NCI-H146 treated with DMSO at 0.1 percent for 48 hours (cell line): ENCODE measurements around the gene CRTC2.

ENCODE experiments used
- DNase-seq: peaks from one replicate; lab custom pipeline; 2025; ENCODE audit not compliant: unreplicated experiment; lab: John Stamatoyannopoulos, UW

The CRTC2 gene

DNA sequence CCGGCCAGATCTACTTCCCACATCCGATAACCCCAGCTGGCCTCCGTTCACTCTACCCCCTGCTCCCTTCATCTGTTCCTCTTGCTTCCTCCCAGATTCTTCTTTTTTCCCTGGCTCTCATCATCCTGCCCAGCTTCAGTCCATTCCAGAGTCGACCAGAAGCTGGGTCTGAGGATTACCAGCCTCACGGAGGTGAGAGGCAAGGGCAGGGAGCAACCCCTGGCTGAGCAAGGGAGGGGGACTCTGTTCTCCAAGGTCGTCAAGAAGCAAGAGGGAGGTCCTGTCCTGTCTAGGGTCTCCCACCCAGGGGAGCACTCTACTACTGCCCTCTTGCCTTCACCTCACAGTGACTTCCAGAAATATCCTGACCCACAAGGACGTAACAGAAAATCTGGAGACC is 15.1 kb upstream of the CRTC2 start:
- DNase-seq = no peak

DNA sequence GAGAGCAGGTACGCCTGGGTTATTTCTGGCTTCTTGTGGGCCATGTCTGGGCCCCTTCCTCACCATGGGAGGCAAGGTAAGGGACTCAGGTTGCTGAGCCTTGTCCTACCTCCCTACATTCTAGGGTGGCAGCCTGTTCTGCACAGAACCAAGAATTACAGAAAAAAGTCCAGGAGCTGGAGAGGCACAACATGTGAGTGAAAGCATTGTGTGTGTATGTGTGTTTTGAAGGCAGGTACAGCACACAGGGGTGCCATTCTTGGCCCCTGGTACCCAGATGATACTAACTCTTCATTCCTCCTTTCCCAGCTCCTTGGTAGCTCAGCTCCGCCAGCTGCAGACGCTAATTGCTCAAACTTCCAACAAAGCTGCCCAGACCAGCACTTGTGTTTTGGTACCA is 14.7 kb upstream of the CRTC2 start:
- no peak for DNase-seq

DNA sequence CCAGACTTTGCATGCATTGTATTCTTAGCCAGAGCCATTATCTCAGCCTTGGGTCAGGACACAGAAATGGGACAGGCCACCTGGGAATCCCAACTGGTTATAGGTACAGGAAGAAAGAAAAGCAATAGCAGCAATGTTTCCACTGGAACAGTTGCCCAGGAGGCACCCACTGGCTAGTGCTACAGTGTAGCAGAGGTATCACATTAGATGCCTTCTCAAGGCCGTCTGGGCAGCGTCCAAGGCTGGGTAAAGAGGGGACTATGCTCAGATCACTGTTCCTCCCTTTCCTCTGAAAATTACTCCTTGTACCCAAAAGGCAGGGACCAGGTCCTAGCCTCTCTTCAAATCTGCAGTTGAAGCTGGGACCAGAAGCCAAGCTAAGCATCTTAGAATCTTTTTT is 11.9 kb upstream of the CRTC2 start:
- DNase-seq = no peak

DNA sequence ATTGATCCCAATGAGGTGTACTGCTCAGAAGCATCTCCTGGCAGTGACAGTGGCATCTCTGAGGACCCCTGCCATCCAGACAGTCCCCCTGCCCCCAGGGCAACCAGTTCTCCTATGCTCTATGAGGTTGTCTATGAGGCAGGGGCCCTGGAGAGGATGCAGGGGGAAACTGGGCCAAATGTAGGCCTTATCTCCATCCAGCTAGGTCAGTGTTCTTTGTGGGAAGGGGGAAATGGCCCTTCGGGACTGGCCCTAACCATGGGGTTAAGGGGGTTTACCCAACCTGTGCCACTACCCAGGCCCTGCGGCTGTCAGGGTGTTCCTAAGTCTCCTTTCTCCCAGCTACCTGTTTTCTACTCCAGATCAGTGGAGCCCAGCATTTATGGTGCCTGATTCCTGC is 10.6 kb upstream of the CRTC2 start:
- DNase-seq = no peak

DNA sequence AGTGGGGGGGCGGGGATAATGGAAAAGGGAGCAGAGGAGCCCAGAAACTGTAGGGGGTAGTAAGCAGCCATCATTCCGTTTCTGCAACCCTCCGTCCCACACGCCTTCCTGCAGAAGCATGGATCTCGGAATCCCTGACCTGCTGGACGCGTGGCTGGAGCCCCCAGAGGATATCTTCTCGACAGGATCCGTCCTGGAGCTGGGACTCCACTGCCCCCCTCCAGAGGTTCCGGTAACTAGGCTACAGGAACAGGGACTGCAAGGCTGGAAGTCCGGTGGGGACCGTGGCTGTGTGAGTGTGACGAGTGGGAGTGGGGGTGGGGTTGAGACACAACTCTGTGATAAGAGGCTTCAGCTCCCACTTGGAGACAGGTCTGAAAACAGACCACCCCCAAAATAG is 10.0 kb upstream of the CRTC2 start:
- no peak for DNase-seq

DNA sequence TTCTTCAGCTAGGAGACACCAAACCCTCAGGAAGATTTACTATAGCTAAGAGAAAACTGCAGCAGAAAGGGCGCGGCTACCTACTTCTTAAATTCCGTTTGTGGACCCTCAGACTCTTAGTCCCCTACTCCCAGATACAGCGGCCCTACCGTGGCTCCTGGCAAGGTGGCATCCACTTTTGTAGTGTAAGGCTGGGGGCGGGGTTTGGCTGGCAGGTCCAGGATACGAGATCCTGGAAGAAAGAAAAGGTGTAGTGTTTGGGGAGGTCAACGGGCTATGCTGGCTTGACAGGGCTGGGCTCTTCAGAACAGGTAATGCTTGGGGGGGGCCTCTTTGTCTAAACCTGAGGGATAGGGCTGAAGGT is 9.6 kb upstream of the CRTC2 start:
- DNase-seq = peak; percentile 45

DNA sequence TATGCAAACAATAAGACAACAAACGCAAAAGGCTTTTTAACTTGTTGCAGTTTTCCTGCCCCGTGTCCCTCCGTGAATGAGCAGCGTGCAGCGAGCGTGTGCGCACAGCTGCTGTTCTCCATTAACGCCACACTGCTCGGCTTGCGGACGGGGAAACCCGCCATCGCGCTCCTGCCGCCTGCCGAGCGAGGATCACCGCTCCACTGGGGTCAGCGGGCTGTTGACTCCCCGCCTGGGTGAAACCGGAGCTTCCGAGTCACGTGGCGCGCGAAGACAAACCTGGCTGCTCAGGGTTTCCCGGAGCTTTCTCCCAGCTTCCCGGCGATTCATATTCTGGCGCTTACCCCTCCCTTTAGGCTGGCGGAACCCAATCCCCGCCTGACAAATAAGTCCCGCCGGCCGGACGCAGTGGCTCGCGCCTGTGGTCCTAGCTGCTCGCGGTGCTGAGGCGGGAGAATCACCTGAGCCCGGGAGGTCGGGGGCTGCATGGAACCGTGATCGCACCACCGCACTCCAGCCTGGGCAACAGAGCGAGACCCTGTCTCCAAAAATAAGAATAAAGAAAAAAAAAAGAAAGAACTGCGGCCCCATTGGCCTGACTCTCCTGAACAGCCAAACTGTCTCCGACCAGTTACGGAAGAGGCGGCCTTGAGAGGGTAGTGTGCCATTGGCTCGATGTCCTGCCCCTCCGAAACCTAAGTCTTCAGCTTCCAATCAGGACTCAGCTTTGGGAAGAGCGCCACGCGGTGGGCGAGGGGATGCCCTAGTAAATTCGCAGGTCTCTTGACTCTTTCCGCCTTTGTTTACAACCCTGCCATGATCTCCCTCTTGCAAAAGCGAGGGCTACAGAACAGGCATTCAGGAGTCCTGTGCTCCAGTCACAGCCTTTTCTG is 8.9 kb upstream of the CRTC2 start, which contains the start of gene CREB3L4:
Gene CREB3L4 (plus strand): TSS at position 796 of the 893 bp plus-strand sequence. CDS start 624 bp downstream, outside the sequence.
- peak; percentile 96 for DNase-seq

DNA sequence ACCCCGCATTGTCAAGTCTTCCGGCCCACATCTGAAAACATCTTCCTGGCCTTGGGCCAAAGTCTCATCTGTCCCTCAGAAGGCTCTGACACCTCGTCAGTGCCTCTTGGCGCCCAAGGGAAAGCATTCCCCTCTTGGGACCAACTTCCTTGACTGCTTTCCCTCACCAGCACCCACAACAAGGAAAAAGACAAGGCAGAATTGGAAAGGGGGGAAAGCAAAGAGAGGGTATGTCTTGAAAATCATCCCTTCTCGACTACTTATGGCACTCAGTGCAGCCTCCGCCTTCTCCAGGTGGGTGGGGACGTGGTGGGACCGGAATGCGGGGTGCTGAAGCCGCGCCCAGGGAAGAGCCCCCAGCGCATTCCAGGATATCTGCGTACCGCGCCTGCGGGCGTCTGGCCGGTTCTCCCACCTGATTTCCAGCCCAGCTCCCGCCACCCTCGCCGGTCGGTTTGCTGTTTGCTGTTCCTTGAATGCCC is 5.5 kb upstream of the CRTC2 start:
- peak; percentile 42 for DNase-seq

DNA sequence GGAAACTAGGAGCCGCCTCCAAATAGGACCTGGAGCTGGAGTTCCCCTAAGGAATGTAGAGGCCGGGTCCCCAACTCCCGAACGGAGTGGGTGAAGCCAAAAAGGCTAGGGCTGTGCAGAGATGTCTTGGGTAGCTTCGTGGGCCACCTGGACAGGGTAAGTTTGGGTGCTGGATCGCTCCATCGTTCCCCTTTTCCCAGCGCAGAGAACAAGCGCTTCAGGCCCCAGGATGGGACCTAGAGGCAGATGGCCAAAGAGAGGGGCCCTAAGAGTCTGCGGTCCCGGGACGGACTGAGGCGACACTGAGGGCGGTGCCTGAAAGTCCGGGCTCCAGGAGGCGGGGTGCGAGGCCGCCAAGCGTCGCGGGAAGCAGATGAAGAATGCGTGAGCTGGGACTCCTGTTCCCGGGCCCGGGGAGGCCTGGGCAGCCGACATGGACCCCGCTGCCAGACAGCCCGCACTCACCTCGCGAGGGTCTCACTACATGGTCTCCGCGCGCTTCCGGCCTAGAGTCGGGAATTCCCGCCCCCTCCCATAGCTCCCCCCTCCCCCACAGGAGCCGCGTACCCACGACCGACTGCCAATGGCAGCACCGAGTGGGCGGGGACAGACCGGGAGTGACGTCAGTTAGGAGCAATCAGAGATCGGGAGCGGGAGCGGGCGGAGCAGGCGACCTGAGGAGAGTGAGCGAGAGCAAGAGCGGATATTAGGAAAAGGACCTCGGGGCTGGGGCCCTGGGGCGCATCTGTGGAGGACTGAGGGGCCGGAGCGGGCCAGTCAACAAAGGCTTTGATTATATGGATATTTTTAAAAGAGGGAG is 4.8 kb upstream of the CRTC2 start, which contains the start of gene SLC39A1:
Gene SLC39A1 (minus strand): TSS at position 508 of the 820 bp plus-strand sequence. CDS start 822 bp downstream, outside the sequence.
- peak; percentile 92 for DNase-seq

DNA sequence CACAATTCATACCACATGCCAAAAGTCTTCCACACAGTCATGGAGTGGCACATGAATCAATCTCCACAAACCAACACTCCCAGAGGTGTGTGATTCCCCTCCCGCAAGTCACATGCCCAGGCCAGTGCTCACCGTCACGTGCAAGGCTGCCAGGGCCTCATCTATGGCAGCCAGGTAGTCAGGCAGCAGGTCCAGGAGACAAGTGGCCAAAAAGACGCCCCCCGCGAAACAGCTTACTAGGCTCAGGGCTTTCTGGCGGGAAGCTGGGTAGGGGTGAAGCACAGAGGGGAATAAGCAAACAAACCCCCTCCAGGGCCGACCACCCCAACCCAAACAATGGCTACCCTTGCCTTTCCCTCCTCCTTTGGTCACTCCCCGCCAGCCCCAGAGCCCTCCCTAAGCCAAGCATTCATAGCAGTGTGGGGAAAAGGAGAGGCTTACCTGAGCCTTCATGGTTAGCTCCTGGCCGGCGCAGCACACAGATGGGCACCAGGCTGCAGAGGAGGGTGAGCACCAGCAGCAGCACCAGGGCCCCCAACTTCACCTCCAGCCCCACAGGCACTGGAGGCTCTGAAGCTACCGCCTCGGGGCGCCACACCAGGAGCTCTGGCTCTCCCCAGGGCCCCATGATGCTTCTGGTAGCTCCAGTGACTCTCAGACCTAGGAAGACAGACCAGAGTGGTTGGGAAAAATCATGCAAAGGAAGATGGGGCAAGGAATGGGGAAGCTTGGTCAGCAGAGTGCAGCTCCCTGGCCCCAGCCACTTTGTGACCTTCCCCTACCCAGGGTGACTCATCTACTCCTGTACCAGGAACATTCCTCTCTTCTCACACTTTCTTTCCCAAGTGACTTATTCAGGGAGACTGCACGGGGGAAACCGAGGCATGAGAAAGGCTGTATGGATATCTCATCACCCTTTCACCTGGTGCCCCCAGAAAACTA is 3.9 kb upstream of the CRTC2 start:
- no peak for DNase-seq

DNA sequence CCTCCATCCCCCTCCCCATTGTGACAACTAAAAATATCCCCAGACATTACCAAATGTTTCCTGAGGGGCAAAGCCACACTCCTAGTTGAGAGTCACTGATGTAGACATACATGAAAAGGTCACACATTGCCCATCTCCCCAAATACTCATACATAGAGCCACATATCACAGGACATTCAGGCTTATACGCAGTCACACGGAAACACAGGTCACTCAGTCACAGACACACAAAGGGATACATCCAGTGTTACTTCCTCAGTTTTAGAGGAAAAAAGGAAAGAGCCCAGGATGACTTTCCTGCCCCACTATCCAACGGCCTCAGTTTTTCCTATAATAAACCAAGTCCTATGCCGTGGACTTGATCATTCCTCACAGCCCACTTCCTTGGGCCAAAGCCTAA is 3.0 kb upstream of the CRTC2 start:
- no peak for DNase-seq

DNA sequence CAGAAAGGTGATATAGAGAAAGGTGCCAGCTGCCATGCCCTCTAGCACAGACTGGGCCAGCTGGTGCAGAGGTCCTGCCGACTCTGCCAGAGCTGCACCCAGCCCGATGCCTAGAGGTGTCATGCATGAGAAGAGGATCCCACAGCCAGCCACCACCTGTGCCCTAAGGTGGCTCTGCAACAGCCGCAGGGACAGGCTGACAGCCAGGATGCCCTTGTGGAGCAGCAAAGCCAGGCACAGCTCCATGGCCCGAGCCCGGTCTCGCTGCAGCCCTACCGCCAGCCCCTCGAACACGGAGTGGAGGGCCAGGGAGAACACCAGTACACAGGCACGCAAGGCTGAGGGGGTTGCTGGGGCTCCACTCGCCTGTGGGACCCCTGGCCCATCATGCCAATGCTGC is 1.8 kb upstream of the CRTC2 start:
- no peak for DNase-seq

DNA sequence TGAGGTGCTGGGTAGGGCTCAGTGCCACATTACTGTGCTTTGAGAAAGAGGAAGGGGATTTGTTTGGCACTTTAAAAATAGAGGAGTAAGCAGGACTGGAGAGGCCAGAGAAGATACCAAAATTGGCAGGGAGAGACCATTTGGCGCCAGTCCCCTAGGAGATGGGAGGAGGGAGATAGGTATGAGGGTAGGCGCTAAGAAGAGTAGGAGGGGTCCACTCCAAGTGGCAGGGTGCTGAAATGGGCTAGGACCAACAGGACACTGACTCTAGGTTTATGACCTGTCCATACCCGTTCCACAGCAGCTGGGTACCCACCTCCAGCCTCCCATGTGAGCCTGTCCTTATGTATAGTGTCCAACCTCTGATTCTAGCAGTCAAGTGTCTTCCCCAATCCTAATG is 1.0 kb upstream of the CRTC2 start:
- DNase-seq = no peak

DNA sequence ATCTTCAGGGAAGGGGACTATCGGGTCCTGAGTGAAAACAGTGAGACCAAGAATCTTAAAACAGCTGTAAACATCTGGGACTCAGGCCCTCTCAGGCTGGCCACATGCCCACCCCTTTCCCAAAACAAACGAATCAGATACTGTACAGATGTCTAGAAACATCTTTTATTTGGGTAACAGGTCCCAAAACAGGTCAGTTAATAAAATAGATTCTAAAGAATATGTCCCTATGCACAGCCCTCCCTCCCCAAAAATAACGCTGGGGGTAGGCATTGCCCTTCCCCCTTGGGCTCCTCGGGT is 499 bp upstream of the CRTC2 start:
- DNase-seq = no peak

DNA sequence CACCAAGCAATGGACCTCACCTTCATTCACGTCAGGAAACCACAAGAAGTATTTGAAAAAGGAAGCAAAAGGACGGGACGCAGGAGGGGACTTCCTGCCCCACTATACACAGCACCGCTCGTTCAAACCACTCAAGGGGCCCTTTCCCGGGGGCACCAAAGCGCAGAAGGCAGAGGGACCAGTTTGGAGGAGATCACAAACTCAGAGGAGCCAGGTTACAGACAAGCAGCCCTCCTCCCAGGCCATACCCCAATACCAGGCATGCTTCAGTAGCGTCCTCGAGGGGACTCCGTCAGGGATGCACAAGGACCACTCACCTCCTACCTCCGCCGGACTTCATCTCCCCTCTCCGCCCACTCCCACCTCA is 685 bp downstream of the CRTC2 start:
- DNase-seq = no peak

DNA sequence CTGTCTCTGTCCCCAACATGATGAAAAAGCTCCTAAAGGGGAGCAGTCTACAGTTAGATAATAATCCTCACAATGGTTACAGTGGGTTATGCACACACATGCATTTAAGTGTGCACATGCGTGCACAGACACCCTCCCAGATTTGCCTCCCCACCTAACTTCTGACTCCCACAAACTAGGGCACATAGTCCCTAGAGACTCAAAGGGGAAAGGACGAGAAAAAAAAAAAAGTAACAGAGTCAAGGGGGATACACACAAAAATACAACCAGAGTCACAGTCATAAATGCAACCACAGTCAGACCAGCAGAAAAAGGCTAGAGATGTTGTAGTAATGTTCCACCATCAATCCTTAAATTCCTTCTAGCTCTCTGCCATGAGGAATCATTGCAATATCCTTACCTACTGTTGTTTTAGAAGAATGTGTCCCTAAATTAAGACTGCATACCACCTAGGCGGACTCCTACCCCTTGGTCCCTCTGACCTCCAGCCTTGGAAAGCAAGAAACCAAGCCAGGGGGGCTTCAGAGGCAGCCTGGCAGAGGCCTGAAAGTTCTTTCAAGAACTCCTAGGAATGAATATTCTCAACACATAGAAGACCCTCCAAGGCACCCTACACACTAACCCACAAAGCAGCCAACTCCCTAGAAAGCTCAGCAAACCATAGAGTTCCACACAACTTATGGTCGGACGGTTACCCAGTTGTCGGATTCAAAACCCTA is 1.3 kb downstream of the CRTC2 start:
- no peak for DNase-seq

DNA sequence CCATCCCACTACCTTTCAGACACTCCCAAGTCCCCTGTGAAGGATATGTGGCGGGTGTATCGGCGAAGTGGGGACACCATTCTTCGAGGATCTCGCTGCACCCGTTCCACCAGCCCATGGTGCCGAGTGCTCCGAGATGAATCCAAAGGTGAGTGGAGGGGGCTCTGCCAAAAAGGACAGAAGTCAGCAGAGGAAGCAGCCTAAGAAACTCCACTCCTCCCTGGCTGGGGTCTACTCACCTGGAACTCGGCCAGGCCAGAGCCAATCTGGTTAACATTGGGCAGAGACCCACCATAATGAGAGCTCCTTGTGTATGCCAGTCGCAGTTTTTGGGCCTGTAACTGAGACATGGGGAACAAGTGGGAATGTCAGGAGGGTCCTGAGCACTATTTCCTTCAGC is 3.6 kb downstream of the CRTC2 start:
- DNase-seq = no peak

DNA sequence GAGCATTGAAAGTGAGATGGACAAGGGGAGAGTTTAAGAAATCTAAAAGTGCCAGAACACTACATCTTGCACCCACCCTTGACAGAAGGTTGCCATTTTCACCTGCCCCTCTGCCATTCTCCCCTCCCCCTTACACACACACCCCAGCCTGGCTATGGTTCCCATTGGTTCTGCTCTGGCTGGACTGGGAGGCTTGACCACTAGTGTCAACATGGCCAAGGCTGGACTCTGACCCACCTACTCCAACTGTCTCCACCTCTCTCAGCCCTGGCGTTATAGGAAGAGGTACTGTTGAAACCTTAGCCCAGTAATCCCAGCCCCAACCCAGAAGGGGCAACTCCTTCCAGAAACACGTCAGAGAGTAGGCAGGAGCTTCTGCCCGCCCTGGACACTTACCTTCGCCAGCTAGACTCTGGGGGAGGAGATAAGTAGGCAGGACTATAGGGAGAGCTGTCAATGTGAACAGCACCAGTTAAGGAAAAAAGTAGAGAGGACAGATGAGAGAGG is 4.5 kb downstream of the CRTC2 start:
- DNase-seq = no peak

DNA sequence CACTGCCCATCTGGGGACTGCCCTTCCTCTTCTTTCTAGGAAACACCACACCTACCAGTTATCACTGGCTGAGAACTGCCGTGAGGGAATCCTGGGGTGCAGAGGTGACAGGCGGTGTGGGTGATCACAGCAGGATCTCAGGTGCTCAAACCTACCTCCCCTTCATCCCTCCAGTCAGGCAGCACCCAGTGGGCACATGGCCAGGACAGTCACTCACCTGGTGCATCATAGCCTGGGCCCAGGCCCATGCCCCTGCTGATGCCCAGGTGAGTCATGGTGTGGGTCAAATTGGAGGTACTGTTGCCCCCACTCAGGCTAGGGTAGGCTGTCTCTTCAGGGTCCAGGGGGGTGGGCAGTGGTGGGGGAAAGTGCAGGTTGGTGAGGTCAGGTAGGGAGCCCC is 6.6 kb downstream of the CRTC2 start:
- DNase-seq = no peak

DNA sequence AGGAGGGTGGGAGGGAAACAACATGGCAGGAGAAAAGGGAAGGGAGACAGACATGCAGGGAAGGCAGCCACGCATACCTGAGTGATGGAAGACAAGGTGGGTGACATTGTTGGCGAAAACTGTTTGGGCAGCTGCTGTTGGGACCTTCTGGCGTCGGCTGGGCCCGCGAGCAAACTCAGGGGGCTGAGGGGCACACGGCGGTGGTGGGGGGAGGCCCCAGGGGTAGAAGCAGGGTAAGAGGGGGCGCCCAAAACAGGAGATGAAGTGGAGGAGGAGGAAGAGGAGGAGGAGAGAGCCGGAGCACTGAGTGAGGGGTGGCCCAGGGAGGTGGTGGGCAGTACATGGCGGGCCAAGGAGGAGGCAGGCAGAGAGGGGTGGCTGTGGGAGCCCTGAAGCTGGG is 7.2 kb downstream of the CRTC2 start:
- DNase-seq = no peak
